Kidney glomerular epithelial cell (primary cell): ENCODE results near the gene IRGC.
"Not testable (repeated sequence)": the region's sequence is repeated elsewhere in the genome, so short reads cannot be mapped to it uniquely, and the experiment has no call there.

Experiments used
- DNase-seq: peaks from one replicate; lab custom pipeline; 2025; lab: John Stamatoyannopoulos, UW

Gene IRGC, protein sequence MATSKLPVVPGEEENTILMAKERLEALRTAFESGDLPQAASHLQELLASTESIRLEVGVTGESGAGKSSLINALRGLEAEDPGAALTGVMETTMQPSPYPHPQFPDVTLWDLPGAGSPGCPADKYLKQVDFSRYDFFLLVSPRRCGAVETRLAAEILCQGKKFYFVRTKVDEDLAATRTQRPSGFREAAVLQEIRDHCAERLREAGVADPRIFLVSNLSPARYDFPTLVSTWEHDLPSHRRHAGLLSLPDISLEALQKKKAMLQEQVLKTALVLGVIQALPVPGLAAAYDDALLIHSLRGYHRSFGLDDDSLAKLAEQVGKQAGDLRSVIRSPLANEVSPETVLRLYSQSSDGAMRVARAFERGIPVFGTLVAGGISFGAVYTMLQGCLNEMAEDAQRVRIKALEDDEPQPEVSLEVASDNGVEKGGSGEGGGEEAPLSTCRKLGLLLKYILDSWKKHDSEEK

GRCh38 chr19:43715776-43716175, at the start of gene IRGC:
Gene IRGC, plus strand, starts transcription at chr19:43716076. Its CDS starts 2,483 bp downstream, at chr19:43718559.
- no peak for DNase-seq

- no peak for DNase-seq
Measured at GRCh38 chr19:43667126-43667875, 48.6 kb upstream of the IRGC start.

GRCh38 chr19:43667876-43668405, 47.9 kb upstream of the IRGC start:
- DNase-seq: no peak

GRCh38 chr19:43668406-43669109, 47.3 kb upstream of the IRGC start:
- peak; percentile 99 for DNase-seq

DNA sequence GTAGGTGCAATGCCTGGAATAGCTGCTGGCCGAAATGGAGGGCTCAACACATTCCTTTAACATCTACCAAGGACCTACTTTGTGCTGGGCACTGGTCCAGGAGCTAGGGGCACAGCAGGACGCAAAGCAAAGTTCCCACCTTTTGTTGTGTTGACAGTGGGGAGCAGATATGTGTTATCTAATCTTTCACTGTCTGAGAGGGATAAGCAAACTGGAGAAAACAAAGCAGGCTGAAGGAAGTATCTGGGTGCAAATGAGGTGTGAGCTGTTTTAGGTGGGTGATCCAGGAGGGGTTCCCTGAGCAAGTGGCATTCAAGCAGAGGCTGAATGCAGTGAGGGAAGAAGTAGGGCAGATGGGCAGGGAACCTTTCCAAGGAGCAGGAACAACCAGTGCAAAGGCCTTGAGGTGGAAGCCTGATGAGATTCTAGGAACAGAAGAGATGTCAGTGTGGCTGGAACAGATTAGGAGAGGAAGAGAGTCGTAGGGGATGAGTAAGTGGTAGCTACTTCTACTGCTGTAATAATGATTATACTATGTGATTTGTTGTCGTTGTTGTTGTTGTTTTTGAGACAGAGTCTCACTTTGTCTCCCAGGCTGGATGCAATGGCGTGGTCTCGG, 43.7 kb upstream of the IRGC start:
- DNase-seq: no peak

DNA sequence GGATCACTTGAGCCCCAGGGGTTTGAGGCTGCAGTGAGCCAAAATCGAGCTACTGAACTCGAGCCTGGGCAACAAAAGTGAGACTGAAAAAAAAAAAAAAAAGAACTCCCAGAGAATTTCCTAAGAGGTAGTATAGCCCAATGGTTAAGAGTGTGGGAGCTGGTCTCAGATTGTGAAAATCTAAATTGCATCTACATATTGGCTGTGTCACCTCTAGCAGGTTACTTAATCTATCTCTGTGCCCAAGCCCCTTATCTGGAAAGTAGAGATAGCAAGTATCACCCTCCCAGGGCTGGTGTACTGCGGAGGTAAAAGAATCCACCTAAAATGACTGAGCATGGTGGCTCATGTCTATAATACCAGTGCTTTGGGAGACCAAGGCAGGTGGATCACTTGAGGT, 42.2 kb upstream of the IRGC start:
- no peak for DNase-seq

DNA sequence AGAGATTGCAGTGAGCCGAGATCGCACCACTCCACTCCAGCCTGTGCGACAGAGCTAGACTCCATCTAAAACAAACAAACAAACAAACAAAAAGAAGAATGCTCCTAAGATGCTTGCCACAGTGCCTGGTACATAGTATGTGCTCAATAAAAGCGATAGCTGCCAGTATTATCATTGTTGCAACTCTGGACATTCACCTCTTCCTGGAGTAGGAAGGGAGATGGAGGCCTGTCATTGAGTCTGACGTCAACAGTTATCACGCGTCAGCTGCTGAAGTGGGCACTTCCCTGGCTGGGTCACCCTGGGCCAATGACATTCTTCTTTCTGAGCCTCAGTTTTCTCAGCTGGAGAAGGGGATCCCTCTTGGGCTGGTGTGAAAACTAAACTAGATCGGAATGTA, 41.7 kb upstream of the IRGC start:
- DNase-seq: no peak

- no peak for DNase-seq
Measured at GRCh38 chr19:43674596-43674995, 41.3 kb upstream of the IRGC start.

GRCh38 chr19:43675269-43675879, 40.5 kb upstream of the IRGC start:
- peak; percentile 81 for DNase-seq

DNA sequence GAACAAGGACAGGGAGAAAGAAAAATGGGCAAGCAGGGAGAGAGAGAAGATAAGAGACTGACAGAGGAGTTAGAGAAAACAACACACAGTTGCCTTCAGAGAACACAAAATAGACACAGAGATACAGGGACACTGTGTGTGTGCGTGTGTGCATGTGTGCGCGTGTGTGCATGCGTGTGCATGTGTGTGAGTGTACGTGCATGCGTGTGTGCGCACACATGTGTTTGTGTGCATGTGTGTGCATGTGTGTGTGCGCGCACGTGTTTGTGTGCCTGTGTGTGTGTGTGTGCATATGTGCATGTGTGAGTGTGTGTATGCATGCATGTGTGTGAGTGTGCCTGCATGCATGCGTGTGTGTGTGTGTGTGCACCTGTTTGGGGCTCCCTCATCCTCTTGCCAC, 40.0 kb upstream of the IRGC start:
- DNase-seq: no peak

- DNase-seq: no peak
Measured at GRCh38 chr19:43678512-43679261, 37.2 kb upstream of the IRGC start.

- no peak for DNase-seq
Measured at GRCh38 chr19:43681821-43682220, 34.1 kb upstream of the IRGC start.

DNA sequence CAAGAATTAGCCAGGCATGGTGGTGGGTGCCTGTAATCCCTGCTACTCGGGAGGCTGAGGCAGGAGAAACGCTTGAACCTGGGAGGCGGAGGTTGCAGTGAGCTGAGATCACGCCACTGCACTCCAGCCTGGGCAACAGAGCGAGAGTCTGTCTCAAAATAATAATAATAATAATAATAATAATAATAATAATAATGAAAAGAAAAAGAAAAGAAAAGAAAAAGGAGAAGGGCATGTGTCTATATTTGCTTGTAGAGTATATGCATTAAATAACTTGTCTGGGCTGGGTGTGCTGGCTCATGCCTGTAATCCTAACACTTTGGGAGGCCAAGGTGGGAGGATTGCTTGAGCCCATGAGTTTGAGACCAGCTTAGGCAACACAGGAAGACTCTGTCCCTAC, 33.6 kb upstream of the IRGC start:
- DNase-seq: not testable (repeated sequence)

DNA sequence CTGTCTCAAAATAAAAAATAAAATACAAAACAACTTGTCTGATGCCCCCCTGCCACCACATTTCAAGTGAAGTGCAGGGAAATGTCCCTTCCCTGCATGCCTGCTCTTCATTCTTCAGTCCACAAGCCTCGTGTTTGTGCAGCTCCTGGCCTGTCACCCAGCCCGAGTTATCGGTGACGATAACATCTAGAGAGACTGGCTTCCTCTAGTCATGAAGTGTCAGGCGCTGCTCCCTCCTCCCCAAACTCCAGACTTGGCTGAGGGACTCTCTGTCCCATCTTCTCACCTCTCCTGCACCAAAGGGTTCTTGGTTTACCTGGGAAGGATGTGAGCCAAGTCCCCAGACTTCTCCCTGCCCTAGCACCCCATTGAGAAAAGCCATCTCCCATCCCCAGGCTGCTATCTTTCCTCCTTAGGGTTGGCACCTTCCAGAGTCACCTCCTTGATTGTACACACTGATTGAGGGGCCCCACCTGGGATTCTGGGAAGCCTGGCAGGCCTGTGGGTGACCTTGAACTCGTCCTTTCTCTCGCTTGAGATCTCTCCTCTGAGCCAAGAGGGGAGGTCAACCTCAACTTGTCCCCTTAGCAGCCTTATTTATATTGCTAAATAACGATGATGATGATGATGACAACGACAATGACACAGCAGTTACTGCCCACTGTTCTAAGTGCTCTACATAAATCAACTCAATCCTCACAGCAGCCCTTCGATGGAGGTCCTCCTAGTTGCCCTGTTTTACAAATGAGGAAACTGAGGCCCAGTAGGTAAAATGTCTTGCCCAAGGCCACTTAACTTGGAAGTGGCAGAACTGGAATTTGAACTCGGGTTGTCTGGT, 32.8 kb upstream of the IRGC start:
- no peak for DNase-seq

- no peak for DNase-seq
Measured at GRCh38 chr19:43683905-43684304, 32.0 kb upstream of the IRGC start.

DNA sequence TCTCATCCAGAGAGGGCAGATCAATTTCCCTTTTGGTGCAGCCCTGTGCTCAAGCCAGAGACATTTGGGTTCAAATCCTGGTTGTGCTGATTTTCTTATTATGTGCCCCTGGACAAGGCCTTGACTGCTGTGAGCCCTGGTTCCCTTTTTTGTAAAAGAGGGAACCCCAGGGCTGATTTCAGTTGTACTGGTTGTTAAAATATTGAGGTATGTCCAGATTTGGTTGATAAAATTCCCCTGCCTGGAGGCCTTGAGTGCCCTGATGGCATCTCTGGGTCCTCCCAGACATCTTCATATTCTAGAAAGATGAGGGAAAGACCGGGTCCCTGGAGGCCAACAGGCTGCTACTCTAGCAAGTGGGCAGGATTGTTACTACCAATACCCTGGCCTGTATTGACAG, 31.6 kb upstream of the IRGC start:
- no peak for DNase-seq

DNA sequence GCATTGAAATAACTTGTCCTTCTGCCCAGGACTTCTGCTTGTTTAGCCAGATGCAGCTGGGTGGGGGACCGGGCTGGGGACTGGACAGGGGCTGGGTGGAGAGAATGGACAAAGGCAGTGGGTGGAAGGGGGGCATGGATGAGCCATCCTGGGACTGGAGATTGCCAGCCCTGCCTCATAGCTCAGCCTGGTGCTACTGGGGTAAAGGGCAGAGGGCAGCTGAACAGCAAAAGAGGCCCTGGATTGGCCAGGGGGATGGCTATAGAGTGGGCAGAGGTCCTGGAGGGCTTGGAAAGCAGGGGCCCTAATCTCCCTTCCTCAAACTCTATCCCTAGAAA, 28.2 kb upstream of the IRGC start:
- no peak for DNase-seq

GRCh38 chr19:43688059-43688701, 27.7 kb upstream of the IRGC start:
- DNase-seq: no peak

DNA sequence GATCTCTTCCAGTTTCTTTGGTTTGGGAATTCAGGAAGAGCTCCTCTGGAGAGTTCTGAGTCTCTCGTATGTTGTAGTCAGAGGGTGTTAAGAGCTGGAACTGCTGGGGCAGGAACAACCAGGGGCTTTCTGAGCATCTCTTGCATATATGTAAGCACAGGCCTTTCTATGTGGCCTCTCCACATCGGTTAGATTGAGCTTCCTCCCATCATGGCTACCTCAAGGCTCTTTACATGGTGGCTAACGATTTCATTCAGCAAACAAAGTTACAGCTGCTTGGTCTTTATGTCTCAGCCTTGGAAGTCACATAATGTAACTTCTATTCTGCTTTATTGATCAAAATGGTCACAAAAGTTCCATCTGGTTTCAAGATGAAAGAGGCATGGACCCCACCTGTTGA, 25.4 kb upstream of the IRGC start:
- DNase-seq: no peak
